HepG2 (cell line): ENCODE measurements around the gene SELENOM. TPM values are rescaled to one million over a fixed set of nuclear protein-coding genes. Genes with fewer than 3 reads are reported as not detected.

Experiments used
- AHDC1 ChIP-seq: sonication (generic); formaldehyde crosslinking; IDR thresholded peaks from 2 replicates; pipeline ENCODE4 v1.5.1; 2020; ENCODE audit warnings: mild to moderate bottlenecking, missing genetic modification reagents, borderline replicate concordance
- BCL3 ChIP-seq: sonication (generic); formaldehyde crosslinking; IDR thresholded peaks from 2 replicates; pipeline ENCODE4 v1.5.1; 2020; ENCODE audit warnings: mild to moderate bottlenecking, missing genetic modification reagents, moderate library complexity
- ELK4 ChIP-seq: sonication (generic); formaldehyde crosslinking; IDR thresholded peaks from 2 replicates; pipeline ENCODE4 v1.9.0; 2021; ENCODE audit warnings: missing genetic modification reagents, borderline replicate concordance
- FOSL1 ChIP-seq: sonication (generic); formaldehyde crosslinking; IDR thresholded peaks from 2 replicates; pipeline ENCODE4 v1.9.0; 2021; ENCODE audit warnings: missing genetic modification reagents, borderline replicate concordance
- GATAD2A ChIP-seq: IDR thresholded peaks from 2 replicates; pipeline ENCODE4 v1.6.1; 2016
- KAT2B ChIP-seq: fragments of 150-350 bp; IDR thresholded peaks from 2 replicates; pipeline ENCODE4 v1.6.1; 2014; ENCODE audit warnings: low read depth, low read length, borderline replicate concordance
- KDM1A ChIP-seq: IDR thresholded peaks from 2 replicates; pipeline ENCODE4 v1.6.1; 2016; ENCODE audit warnings: missing compliant biosample characterization
- SKIL ChIP-seq: sonication (generic); formaldehyde crosslinking; IDR thresholded peaks from 2 replicates; pipeline ENCODE4 v1.8.0; 2022; ENCODE audit warnings: missing genetic modification reagents, mild to moderate bottlenecking, moderate library complexity, borderline replicate concordance
- SMARCC2 ChIP-seq: fragments of 450-650 bp; IDR thresholded peaks from 2 replicates; pipeline ENCODE4 v1.6.1; 2017; ENCODE audit warnings: antibody characterized with exemption, mild to moderate bottlenecking
- ZNF225 ChIP-seq: sonication (generic); formaldehyde crosslinking; IDR thresholded peaks from 2 replicates; pipeline ENCODE4 v1.4.0; 2020; ENCODE audit warnings: mild to moderate bottlenecking, missing genetic modification reagents
- ZNF597 ChIP-seq: sonication (generic); formaldehyde crosslinking; IDR thresholded peaks from 2 replicates; pipeline ENCODE4 v1.5.0; 2020; ENCODE audit warnings: missing genetic modification reagents
- ZNF614 ChIP-seq: IDR thresholded peaks from 2 replicates; pipeline ENCODE4 v1.6.1; 2018; ENCODE audit warnings: missing biosample characterization, missing genetic modification reagents, inconsistent platforms, borderline replicate concordance
- ZNF749 ChIP-seq: sonication (generic); formaldehyde crosslinking; IDR thresholded peaks from 2 replicates; pipeline ENCODE4 v1.8.0; 2022; ENCODE audit warnings: mild to moderate bottlenecking, missing genetic modification reagents, moderate library complexity, borderline replicate concordance
- polyA plus RNA-seq, 8 experiments: library from polyadenylated mRNA; depleted of rRNA in 3 of 8; stranded (reverse) in 7 of 8; unstranded in 1 of 8; fragments of >200 nt; fragmentation: Illumina TruSeq in 4 of 8; extraction: Trizol in 4 of 8; gene quantifications; 2 replicates each; pipeline versions ENCODE4 v1.2.1 to v1.2.3, GENCODE V29; 2011 to 2016; ENCODE audit warnings: low read depth in 4 of 8, missing spikeins in 1 of 8, mixed read lengths in 1 of 8; ENCODE audit not compliant: insufficient read depth in 1 of 8
- total RNA-seq, 5 experiments: library from RNA; depleted of rRNA; stranded (reverse); fragments of >200 nt; fragmentation: Illumina TruSeq; extraction: Trizol; gene quantifications; 2 replicates each; pipeline ENCODE4 v1.2.3, GENCODE V29; 2016; ENCODE audit warnings: low read depth in 1 of 5

Gene SELENOM
- total and polyA plus RNA-seq, 2 of the 13 experiments (the other 11 are each of a cell fraction or from before 2014, with no cell fraction given) = 4.1 to 4.3 TPM

GRCh38 chr22:31102441-31103081, 4.8 kb downstream of the SELENOM start (continued):
- no peak for TF ChIP-seq SKIL (CRISPR knock-in tag)
- TF ChIP-seq SMARCC2 = no peak
- TF ChIP-seq ELK4 (CRISPR knock-in tag) = no peak
- no peak for TF ChIP-seq ZNF597 (CRISPR knock-in tag)
- no peak for TF ChIP-seq ZNF749
- TF ChIP-seq BCL3 (CRISPR knock-in tag) = no peak
- no peak for TF ChIP-seq KDM1A (CRISPR knock-in tag)
- no peak for TF ChIP-seq ZNF614
- TF ChIP-seq ZNF225 = no peak
- peak; percentile 91 for TF ChIP-seq FOSL1
- no peak for TF ChIP-seq KAT2B
- TF ChIP-seq GATAD2A = peak; percentile 77
- peak; percentile 57; the same call in 1 of the 2 replicates for TF ChIP-seq AHDC1 (CRISPR knock-in tag)
